ENCODE measurements around the gene PCGF5. TPM values are rescaled to one million over a fixed set of nuclear protein-coding genes. Genes with fewer than 3 reads are reported as not detected.
"Not testable (repeated sequence)": the region's sequence is repeated elsewhere in the genome, so short reads cannot be mapped to it uniquely, and the experiment has no call there.

The PCGF5 gene
- total RNA-seq, 4 donors from 2014 or later, result 46.2 to 63.5 (median 49.1) TPM

DNA sequence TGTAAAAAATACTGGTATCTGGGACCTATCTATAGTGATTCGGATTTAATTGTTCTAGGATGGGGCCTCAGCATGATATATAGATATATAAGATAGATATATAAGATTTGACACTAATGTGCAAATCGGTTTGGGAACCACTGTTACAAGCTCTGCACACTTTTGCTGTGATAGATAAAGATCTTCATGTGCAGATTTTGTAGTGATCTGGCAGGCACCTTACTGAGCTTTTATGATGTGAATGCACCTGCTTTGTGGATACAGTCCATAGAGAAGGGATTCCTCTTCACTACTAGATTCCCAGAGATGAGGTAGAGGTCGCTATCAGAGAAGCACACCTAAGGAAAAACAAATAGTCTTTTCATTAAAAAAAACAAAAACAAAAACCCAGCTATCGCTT lies 33.3 kb upstream of the PCGF5 start:
- ATAC-seq, result no peak

DNA sequence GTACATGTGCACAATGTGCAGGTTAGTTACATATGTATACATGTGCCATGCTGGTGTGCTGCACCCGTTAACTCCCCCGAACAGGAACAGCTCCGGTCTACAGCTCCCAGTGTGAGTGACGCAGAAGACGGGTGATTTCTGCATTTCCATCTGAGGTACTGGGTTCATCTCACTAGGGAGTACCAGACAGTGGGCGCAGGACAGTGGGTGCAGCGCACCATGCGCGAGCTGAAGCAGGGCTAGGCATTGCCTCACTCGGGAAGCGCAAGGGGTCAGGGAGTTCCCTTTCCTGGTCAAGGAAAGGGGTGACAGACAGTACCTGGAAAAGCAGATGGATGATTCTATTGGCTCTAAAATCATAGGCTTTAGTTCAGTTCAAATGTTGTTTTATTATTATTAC lies 32.5 kb upstream of the PCGF5 start:
- H3K9me3 ChIP-seq; H3K27ac ChIP-seq; H3K36me3 ChIP-seq; ATAC-seq; DNase-seq; intact Hi-C loops (cut with DNase I; ENCODE audit: low total_unique reads); in situ Hi-C loops (cut with MboI; ENCODE audit: low sequenced_read_pairs in 4 of 4); H3K27me3 ChIP-seq; H3K4me3 ChIP-seq: not testable (repeated sequence)
- H3K4me1 ChIP-seq, result peaks cover 36 to 51% of the 10 kb centered on the region in 2 donors

More for the DNA sequence above, 33.3 kb upstream of the PCGF5 start:
- TF ChIP-seq POLR2A (IDR thresholded peaks at IDR 0.05) (no peak), CTCF (IDR thresholded peaks at IDR 0.05 in 4 of 5, conservative IDR thresholded peaks at IDR 0.05 in 1 of 5) (no peak)
- Histone ChIP-seq H3K27me3 (no peaks in the 10 kb centered on the region), H3K9me3 (no peaks in the 10 kb centered on the region), H3K36me3 (no peaks in the 10 kb centered on the region), H3K4me3 (no peak overlapping the region), H3K27ac (no peak overlapping the region), H3K4me1 (peaks cover 29 to 47% of the 10 kb centered on the region in 2 donors)
- in situ Hi-C loops (cut with MboI; ENCODE audit: low sequenced_read_pairs in 4 of 4) (no loop called here), intact Hi-C loops (cut with DNase I; ENCODE audit: low total_unique reads) (no loop called here)
- no peak for DNase-seq

GRCh38 chr10:91188889-91189288 lies 31.6 kb upstream of the PCGF5 start:
- Histone ChIP-seq H3K36me3 (no peaks in the 10 kb centered on the region), H3K4me3 (no peak overlapping the region), H3K4me1 (peaks cover 36 to 51% of the 10 kb centered on the region in 2 donors), H3K9me3 (no peaks in the 10 kb centered on the region), H3K27me3 (no peaks in the 10 kb centered on the region), H3K27ac (no peak overlapping the region)
- in situ Hi-C loops (cut with MboI; ENCODE audit: low sequenced_read_pairs in 4 of 4), result no loop called here
- TF ChIP-seq POLR2A (IDR thresholded peaks at IDR 0.05) (no peak), CTCF (IDR thresholded peaks at IDR 0.05 in 4 of 5, conservative IDR thresholded peaks at IDR 0.05 in 1 of 5) (no peak)
- no peak for ATAC-seq
- DNase-seq, result no peak
- intact Hi-C loops (cut with DNase I; ENCODE audit: low total_unique reads), result no loop called here

DNA sequence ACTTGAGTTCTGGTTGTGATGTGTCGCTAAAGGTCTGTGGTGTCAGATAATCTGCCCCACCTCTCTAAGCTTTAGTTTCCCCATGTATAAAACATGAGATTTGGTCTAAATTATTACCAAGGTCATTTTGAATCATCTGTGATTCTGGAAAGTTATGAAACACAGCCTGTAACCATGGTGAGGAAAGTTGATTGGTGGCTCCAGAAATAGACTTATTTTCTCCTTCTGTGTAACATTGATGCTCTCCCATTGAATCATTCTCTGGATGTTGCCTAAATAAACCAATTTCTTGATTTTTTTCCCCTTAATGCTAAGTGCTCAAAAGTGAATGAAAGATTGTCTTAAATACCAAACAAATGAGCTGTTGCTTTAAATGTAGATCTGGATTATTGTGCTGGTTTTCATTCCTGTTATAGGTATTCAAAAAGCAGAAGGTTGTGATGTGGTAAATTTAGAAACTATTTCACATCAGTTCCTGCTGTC lies 30.0 kb upstream of the PCGF5 start:
- Histone ChIP-seq H3K36me3 (no peaks in the 10 kb centered on the region), H3K27ac (peak overlapping the region; percentile 52 to 83 (median 72))
- intact Hi-C loops (cut with DNase I; ENCODE audit: low total_unique reads), result loop anchor here (2.0 kb wide), 1 partner anchor 26 kb away; no protein-coding TSS in a partner anchor

More for the DNA sequence above, 30.0 kb upstream of the PCGF5 start:
- H3K27me3 ChIP-seq, result no peaks in the 10 kb centered on the region
- no peak overlapping the region for H3K4me3 ChIP-seq
- ATAC-seq (no peak), DNase-seq (no peak)
- TF ChIP-seq CTCF (IDR thresholded peaks at IDR 0.05 in 4 of 5, conservative IDR thresholded peaks at IDR 0.05 in 1 of 5), result no peak
- TF ChIP-seq POLR2A (IDR thresholded peaks at IDR 0.05), result no peak
- in situ Hi-C loops (cut with MboI; ENCODE audit: low sequenced_read_pairs in 4 of 4), result no loop called here
- peaks cover 36 to 46% of the 10 kb centered on the region in 2 donors for H3K4me1 ChIP-seq
- no peaks in the 10 kb centered on the region for H3K9me3 ChIP-seq

Measured in gastrocnemius medialis (tissue), 4 donors.